Neural cell (in vitro differentiated cells): ENCODE data around the gene INO80C. TPM values are rescaled to one million over a fixed set of nuclear protein-coding genes. Genes with fewer than 3 reads are reported as not detected.
"Not testable (repeated sequence)": the region's sequence is repeated elsewhere in the genome, so short reads cannot be mapped to it uniquely, and the experiment has no call there.

Source experiments
- H2AFZ ChIP-seq: fragments of 200-600, 300-800 bp; sonication (generic), shearing (Covaris generic); 2 replicates; pipeline ENCODE4 v1.6.0; 2014; ENCODE audit warnings: low read depth, mild to moderate bottlenecking, antibody characterized with exemption, low read length, moderate library complexity
- H3F3A ChIP-seq: fragments of 200-600 bp; shearing (Covaris generic); 2 replicates; pipeline ENCODE4 v1.6.1; 2016; ENCODE audit warnings: mild to moderate bottlenecking, moderate library complexity, mixed read lengths, antibody characterized with exemption, low read length; ENCODE audit not compliant: insufficient read depth, poor library complexity, severe bottlenecking
- H3K27ac ChIP-seq: fragments of 200-600, 300-800 bp; sonication (generic), shearing (Covaris generic); 2 replicates; pipeline ENCODE4 v1.5.1; 2014; ENCODE audit warnings: mild to moderate bottlenecking, low read length, moderate library complexity
- H3K27me3 ChIP-seq: fragments of 300-800, 200-600 bp; sonication (generic), shearing (Covaris generic); 2 replicates; pipeline ENCODE4 v1.6.0; 2014; ENCODE audit warnings: mild to moderate bottlenecking, low read depth, low read length, moderate library complexity; ENCODE audit not compliant: insufficient read depth
- H3K36me3 ChIP-seq: fragments of 300-800, 200-600 bp; sonication (generic), shearing (Covaris generic); 2 replicates; pipeline ENCODE4 v1.5.1; 2014; ENCODE audit warnings: mild to moderate bottlenecking, antibody characterized with exemption, low read length, moderate library complexity; ENCODE audit not compliant: insufficient read depth
- H3K4me2 ChIP-seq: fragments of 300-800, 200-600 bp; sonication (generic), shearing (Covaris generic); 2 replicates; pipeline ENCODE4 v1.6.0; 2014; ENCODE audit warnings: mild to moderate bottlenecking, low read length
- H3K4me3 ChIP-seq: fragments of 300-800, 200-600 bp; sonication (generic), shearing (Covaris generic); 2 replicates; pipeline ENCODE4 v1.5.1; 2014; ENCODE audit warnings: mild to moderate bottlenecking, low read length, moderate library complexity
- H3K79me2 ChIP-seq: fragments of 200-600 bp; shearing (Covaris generic); replicated peaks from 2 replicates; pipeline ENCODE4 v1.6.0; 2014; ENCODE audit warnings: mild to moderate bottlenecking, low read length, moderate library complexity; ENCODE audit not compliant: insufficient read depth
- H3K9ac ChIP-seq: fragments of 300-800, 200-600 bp; sonication (generic), shearing (Covaris generic); 2 replicates; pipeline ENCODE4 v1.6.1; 2016; ENCODE audit warnings: mild to moderate bottlenecking, low read length, mixed read lengths
- H3K9me2 ChIP-seq: fragments of 200-600 bp; shearing (Covaris generic); 2 replicates; pipeline ENCODE4 v1.6.1; 2016; ENCODE audit warnings: mild to moderate bottlenecking, low read length, mixed read lengths; ENCODE audit not compliant: insufficient read depth
- H3K9me3 ChIP-seq: fragments of 200-600, 300-800 bp; sonication (generic), shearing (Covaris generic); 2 replicates; pipeline ENCODE4 v1.6.1; 2016; ENCODE audit warnings: mild to moderate bottlenecking, mixed run types, low read length, moderate library complexity, mixed read lengths
- H4K20me1 ChIP-seq: fragments of 200-600 bp; shearing (Covaris generic); 2 replicates; pipeline ENCODE4 v1.6.1; 2016; ENCODE audit warnings: mild to moderate bottlenecking, mixed run types; ENCODE audit not compliant: insufficient read depth
- CTCF ChIP-seq: fragments of 450-650 bp; IDR thresholded peaks from 2 replicates; pipeline ENCODE4 v1.5.1; 2014; ENCODE audit warnings: antibody characterized with exemption, mild to moderate bottlenecking, moderate library complexity; ENCODE audit not compliant: poor library complexity, severe bottlenecking
- EP300 ChIP-seq: fragments of 450-650 bp; conservative IDR thresholded peaks from 2 replicates; pipeline ENCODE4 v1.6.1; 2014; ENCODE audit warnings: antibody characterized with exemption, mild to moderate bottlenecking, moderate library complexity; ENCODE audit not compliant: poor library complexity, severe bottlenecking
- EZH2 ChIP-seq: fragments of 200-600, 300-800 bp; shearing (Covaris generic), sonication (generic); IDR thresholded peaks from 2 replicates; pipeline ENCODE4 v1.6.1; 2014; ENCODE audit warnings: antibody characterized with exemption, low read length, borderline replicate concordance, mild to moderate bottlenecking; ENCODE audit not compliant: insufficient read depth, poor library complexity, severe bottlenecking
- MXI1 ChIP-seq: fragments of 450-650 bp; conservative IDR thresholded peaks from 2 replicates; pipeline ENCODE4 v1.6.1; 2014; ENCODE audit warnings: antibody characterized with exemption, mild to moderate bottlenecking; ENCODE audit not compliant: poor library complexity, severe bottlenecking
- POLR2AphosphoS5 ChIP-seq: IDR thresholded peaks from 2 replicates; pipeline ENCODE4 v1.6.1; 2012
- RAD21 ChIP-seq: fragments of 450-650 bp; conservative IDR thresholded peaks from 2 replicates; pipeline ENCODE4 v1.6.1; 2014; ENCODE audit warnings: antibody characterized with exemption, mild to moderate bottlenecking, moderate library complexity
- REST ChIP-seq: IDR thresholded peaks from 2 replicates; pipeline ENCODE4 v1.6.1; 2012; ENCODE audit warnings: borderline replicate concordance
- SMC3 ChIP-seq: fragments of 450-650 bp; conservative IDR thresholded peaks from 2 replicates; pipeline ENCODE4 v1.6.1; 2014; ENCODE audit warnings: antibody characterized with exemption, mild to moderate bottlenecking, moderate library complexity; ENCODE audit not compliant: poor library complexity
- TAF1 ChIP-seq: IDR thresholded peaks from 2 replicates; pipeline ENCODE4 v1.6.1; 2012; ENCODE audit warnings: low read depth
- polyA plus RNA-seq: library from polyadenylated mRNA; depleted of rRNA; stranded (reverse); fragments of >200 nt; gene quantifications from 2 replicates; pipeline ENCODE4 v1.2.3, GENCODE V29; 2014

Gene INO80C
- polyA plus RNA-seq, 1 donor from 2014 or later = 30.5 TPM

GRCh38 chr18:35489913-35490490 is 7.8 kb downstream of the INO80C start:
- no peak overlapping the region for H3K4me2 ChIP-seq
- H3K36me3 ChIP-seq = no peaks in the 10 kb centered on the region
- no peak overlapping the region for H3K27ac ChIP-seq
- H3K9me3 ChIP-seq = no peaks in the 10 kb centered on the region
- H3K9ac ChIP-seq = no peak overlapping the region
- no peak overlapping the region for H3K4me3 ChIP-seq
- no peak overlapping the region for H2AFZ ChIP-seq
- no peaks in the 10 kb centered on the region for H3F3A ChIP-seq
- no peaks in the 10 kb centered on the region for H3K9me2 ChIP-seq
- no peak for TF ChIP-seq RAD21
- TF ChIP-seq TAF1 = no peak
- TF ChIP-seq SMC3 = no peak
- TF ChIP-seq EZH2 = no peak
- no peak for TF ChIP-seq POLR2AphosphoS5
- no peak for TF ChIP-seq EP300
- TF ChIP-seq CTCF = no peak
- no peak for TF ChIP-seq MXI1
- TF ChIP-seq REST = no peak
- no peaks in the 10 kb centered on the region for H3K27me3 ChIP-seq
- H3K79me2 ChIP-seq = no peaks in the 10 kb centered on the region
- H4K20me1 ChIP-seq = no peaks in the 10 kb centered on the region

GRCh38 chr18:35489281-35489680 is 8.5 kb downstream of the INO80C start:
- not testable (repeated sequence) for H3K4me3 ChIP-seq, H3K9me2 ChIP-seq, H3K9ac ChIP-seq, H3K4me2 ChIP-seq, H3F3A ChIP-seq, H4K20me1 ChIP-seq, H3K79me2 ChIP-seq, H3K36me3 ChIP-seq, H3K27ac ChIP-seq, H3K27me3 ChIP-seq, H3K9me3 ChIP-seq, H2AFZ ChIP-seq

GRCh38 chr18:35488396-35488795 is 9.4 kb downstream of the INO80C start:
- not testable (repeated sequence) for H3K9ac ChIP-seq, H3K27ac ChIP-seq, H2AFZ ChIP-seq, H3K9me2 ChIP-seq, H3K4me3 ChIP-seq, H3K9me3 ChIP-seq, H3K4me2 ChIP-seq, H3K79me2 ChIP-seq, H3F3A ChIP-seq, H4K20me1 ChIP-seq, H3K27me3 ChIP-seq, H3K36me3 ChIP-seq

GRCh38 chr18:35487525-35487924 is 10.2 kb downstream of the INO80C start:
- H3K4me2 ChIP-seq, H3K79me2 ChIP-seq: not testable (repeated sequence)

More at GRCh38 chr18:35487525-35487924, 10.2 kb downstream of the INO80C start:
- H3K27ac ChIP-seq, H3K9ac ChIP-seq, H3K36me3 ChIP-seq, H2AFZ ChIP-seq, H3K9me3 ChIP-seq, H3K27me3 ChIP-seq, H4K20me1 ChIP-seq, H3K4me3 ChIP-seq, H3K9me2 ChIP-seq, H3F3A ChIP-seq: not testable (repeated sequence)
